Astrocyte (in vitro differentiated cells and primary cell): ENCODE measurements around the gene CHRNA4.

ENCODE experiments used
- EZH2 ChIP-seq: IDR thresholded peaks from 2 replicates; pipeline ENCODE4 v1.6.1; 2012; ENCODE audit warnings: mild to moderate bottlenecking, low read length, inconsistent platforms; ENCODE audit not compliant: insufficient read depth
- TF ChIP-seq, protein P1 (sequence below): IDR thresholded peaks from 2 replicates; pipeline ENCODE4 v1.5.1; 2011; ENCODE audit warnings: low read depth, mild to moderate bottlenecking, inconsistent platforms, low read length, moderate library complexity; ENCODE audit not compliant: insufficient read depth

- TF ChIP-seq, protein P1, sequence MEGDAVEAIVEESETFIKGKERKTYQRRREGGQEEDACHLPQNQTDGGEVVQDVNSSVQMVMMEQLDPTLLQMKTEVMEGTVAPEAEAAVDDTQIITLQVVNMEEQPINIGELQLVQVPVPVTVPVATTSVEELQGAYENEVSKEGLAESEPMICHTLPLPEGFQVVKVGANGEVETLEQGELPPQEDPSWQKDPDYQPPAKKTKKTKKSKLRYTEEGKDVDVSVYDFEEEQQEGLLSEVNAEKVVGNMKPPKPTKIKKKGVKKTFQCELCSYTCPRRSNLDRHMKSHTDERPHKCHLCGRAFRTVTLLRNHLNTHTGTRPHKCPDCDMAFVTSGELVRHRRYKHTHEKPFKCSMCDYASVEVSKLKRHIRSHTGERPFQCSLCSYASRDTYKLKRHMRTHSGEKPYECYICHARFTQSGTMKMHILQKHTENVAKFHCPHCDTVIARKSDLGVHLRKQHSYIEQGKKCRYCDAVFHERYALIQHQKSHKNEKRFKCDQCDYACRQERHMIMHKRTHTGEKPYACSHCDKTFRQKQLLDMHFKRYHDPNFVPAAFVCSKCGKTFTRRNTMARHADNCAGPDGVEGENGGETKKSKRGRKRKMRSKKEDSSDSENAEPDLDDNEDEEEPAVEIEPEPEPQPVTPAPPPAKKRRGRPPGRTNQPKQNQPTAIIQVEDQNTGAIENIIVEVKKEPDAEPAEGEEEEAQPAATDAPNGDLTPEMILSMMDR: no peak
- no peak for TF ChIP-seq EZH2
Measured at GRCh38 chr20:63315240-63315689, 45.9 kb downstream of the CHRNA4 start.
